Cerebellar cortex (tissue), 1 donor: Measurements from ENCODE around the gene IGFBP5.

ENCODE experiments used
- DNase-seq: peaks from one replicate; pipeline ENCODE4 v3.0.0-alpha.2; 2015; ENCODE audit warnings: low spot score

IGFBP5 gene

GRCh38 chr2:216664593-216665034, 30.7 kb downstream of the IGFBP5 start:
- DNase-seq: no peak

DNA sequence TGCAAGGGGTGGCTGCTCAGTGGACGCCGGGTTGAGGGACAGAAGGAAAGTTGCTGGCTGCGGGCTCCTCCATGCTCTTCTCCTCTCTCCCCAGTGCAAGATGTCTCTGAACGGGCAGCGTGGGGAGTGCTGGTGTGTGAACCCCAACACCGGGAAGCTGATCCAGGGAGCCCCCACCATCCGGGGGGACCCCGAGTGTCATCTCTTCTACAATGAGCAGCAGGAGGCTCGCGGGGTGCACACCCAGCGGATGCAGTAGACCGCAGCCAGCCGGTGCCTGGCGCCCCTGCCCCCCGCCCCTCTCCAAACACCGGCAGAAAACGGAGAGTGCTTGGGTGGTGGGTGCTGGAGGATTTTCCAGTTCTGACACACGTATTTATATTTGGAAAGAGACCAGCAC, 31.5 kb downstream of the IGFBP5 start:
- DNase-seq: no peak

DNA sequence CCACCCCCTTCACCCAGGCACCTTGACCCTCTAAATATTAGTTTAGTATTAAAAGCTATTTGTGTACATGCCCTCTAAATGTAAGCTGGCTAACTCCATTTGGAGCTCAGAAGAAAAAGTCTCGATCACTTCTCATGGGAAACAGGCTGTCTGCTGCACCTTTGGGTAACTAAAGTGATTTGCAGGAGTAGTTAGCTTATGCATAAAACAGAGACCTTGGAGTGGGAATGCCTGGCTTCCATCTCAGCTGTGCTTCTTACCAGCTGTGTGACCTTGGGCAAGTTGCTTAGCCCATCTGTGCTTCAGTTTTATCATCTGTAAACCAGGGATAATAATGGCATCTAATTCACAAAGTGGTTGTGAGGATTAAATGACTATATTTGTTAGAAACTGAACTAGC, 32.2 kb downstream of the IGFBP5 start:
- no peak for DNase-seq

DNA sequence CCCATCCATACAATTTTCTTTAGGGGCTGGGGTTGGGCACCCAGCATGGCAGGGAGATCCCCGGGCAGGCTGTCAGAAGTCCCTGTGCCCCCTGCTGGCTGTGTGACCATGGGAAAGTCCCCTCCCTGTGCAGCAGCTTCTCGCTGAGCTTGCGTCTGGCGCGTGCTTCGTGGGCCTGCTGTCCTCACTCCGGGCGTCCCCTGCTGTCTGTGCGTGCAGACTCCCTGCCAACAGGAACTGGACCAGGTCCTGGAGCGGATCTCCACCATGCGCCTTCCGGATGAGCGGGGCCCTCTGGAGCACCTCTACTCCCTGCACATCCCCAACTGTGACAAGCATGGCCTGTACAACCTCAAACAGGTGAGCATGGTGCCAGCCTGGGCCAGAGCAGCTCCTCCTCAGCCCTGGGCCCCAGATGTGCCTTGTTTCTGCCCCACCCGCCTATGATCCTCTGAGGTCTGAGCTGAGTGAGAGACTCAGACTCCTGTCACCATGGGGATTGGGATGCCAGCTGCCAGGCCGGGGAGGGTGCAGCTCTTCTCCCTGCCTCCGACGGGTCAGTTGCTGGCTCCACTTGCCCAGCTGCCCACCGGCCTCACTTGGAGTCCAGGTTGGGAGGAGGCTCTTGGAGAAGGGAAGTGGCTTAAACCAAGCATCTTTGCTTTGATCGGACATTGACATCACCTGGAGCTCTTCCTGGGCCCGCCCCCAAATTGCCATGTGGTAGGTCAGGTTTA, 33.5 kb downstream of the IGFBP5 start:
- DNase-seq: no peak

DNA sequence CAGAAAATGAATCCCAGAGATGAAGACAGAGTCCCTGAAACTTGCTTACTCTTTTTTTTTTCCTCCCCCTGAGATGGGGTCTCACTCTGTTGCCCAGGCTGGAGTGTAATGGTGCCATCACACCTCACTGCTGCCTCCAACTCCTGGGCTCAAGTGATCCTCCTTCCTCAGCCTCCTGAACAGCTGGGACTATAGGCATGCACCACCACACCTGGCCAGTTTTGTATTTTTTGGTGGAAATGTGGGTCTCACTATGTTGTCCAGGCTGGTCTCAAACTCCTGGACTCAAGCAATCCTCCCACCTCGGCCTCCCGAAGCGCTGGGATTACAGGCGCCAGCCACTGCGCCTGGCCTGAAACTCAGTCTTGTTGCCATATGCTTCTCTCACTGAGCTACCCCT, 34.3 kb downstream of the IGFBP5 start:
- DNase-seq: no peak

DNA sequence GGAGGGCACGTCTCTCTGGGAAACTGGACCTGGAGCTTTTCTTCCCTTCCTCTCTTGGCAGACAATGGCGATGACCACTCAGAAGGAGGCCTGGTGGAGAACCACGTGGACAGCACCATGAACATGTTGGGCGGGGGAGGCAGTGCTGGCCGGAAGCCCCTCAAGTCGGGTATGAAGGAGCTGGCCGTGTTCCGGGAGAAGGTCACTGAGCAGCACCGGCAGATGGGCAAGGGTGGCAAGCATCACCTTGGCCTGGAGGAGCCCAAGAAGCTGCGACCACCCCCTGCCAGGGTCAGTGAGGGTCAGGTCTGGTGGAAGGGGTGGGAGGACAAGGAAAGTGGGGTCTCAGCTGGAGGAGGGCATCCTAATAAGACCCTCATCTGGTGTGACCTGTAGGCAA, 34.9 kb downstream of the IGFBP5 start:
- DNase-seq: no peak

DNA sequence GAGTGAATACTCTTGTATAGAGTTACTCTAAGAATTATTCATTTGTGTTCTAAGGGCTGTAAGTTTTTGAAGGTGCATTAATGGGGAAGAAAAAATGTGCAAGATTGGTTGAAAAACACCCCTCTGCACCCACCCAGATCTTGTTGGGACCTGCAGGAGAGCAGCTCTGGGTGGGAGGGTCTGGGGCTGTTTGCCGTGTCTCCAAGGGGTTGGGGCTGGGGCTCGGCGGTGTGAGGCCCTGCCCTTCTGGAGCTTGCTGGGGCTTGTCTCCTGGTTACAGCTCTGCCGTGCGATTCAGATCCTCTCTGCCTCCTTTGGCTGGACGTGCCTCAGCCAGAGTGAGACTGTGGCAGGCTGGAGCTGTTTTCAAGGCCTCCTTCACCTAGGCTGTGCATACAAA, 36.1 kb downstream of the IGFBP5 start:
- no peak for DNase-seq

GRCh38 chr2:216658757-216659156, 36.6 kb downstream of the IGFBP5 start:
- DNase-seq: no peak

DNA sequence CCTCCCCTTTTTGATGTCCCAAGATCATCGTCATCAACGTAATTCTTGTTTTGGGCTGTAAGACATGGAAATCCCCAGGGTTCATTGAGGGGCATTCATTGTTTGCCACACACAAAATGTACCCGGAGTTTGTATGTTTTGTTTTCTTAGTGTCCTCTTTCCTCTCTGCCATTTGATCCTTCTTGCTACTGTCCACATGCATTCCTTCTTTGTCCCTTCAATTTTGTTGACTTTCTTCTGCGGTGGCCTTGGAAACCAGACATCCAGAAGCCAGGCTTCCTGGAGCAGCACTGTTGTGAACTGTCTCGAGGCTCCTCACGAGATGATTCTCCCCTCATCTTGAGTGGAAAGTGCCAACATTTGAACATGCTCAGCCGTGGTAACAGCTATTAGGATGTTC, 37.4 kb downstream of the IGFBP5 start:
- no peak for DNase-seq

- no peak for DNase-seq
Measured at GRCh38 chr2:216657086-216657855, 38.1 kb downstream of the IGFBP5 start.

GRCh38 chr2:216654528-216655052, 40.8 kb downstream of the IGFBP5 start:
- DNase-seq: no peak

- DNase-seq: no peak
Measured at GRCh38 chr2:216653931-216654365, 41.4 kb downstream of the IGFBP5 start.

GRCh38 chr2:216653093-216653799, 42.1 kb downstream of the IGFBP5 start:
- no peak for DNase-seq

DNA sequence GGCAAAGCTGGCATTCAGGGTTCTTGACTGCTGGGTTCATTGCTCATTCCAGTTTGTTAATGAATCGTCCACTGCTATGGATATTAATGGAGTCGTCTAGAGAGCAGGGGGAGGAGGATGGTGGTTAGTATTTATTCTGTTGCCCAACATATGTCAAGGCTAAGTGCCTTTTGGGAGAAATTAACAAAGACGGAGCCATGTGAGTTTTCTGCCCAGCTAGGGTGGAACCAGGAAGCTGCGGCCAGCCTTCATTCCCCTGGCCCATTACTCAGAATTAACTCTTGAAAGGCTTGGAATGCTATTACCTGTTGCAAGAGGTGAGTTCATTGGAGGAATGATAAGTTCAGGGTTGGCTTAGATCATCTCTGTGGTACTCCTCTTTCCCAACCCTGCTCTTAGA, 42.8 kb downstream of the IGFBP5 start:
- no peak for DNase-seq

DNA sequence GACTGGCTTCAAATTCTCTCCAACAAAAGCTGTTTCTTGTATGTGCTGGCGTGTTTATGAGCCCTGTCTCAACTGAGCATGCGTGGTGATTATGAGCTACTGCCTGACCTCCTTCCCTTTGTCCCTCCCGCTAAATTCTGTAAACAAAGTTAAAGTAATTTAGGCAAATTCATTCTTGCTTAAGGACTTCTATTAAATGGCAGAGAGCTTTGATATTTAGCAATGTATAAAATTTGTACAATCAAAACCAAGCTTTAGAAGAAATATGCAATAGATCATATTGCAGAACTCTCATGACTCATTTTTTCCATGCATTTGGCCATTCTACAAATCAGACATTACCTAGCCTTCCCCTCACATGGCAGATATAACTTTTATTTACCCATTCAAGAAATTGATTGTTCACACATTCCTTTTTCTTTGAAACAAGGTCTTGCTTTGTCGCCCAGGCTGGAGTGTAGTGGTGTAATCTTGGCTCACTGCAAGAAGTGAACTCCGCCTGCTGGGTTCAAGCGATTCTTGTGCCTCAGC, 43.9 kb downstream of the IGFBP5 start:
- no peak for DNase-seq

DNA sequence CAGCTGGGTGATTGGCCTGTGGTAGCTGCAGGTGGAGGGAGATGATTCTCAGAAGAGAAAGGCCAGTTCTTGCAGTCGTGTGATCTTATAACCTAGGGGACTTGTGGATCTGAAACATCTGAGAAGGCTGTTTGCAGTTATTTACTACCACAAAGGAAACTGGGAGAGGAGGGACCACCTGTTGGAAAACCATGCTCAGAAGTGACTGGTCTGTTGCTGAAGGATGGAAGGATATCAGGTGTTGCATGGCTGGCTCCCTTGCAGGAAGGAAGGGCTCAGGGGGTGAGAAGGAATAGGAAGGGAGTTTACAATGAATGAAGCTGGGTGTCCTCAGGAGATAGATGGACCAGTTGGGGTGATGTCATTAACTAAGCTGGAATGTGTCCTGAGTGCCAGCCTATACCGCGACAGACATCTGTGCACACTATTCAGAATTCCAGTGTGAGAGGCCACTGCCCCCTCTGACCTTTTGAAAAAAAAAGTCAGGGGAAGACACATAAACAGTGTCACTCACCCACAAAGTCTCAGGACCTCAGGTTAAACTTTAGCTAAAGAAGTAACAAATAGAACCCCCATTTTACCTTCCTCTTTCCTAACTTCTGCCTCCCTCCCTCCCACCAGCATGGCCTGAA, 44.6 kb downstream of the IGFBP5 start:
- DNase-seq: no peak

DNA sequence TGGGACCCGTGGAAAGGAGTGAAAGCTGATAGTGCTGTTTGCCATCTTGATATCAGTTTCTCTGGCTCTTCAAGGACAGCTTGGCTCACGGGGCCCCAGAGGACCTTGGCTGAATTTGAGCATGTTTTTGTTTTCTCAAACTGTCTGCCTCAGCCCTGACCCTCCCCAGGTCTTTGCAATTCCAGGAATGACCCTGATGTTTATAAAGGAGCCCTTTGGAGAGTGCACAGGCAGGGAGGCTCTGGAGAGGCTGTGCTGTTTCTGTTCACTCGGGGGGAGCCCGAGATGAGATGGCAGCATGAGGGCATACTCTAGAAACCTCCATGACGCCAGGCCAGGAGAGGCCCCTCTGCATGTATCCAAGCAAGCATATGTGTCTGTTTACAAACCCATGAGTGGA, 45.8 kb downstream of the IGFBP5 start:
- DNase-seq: no peak

DNA sequence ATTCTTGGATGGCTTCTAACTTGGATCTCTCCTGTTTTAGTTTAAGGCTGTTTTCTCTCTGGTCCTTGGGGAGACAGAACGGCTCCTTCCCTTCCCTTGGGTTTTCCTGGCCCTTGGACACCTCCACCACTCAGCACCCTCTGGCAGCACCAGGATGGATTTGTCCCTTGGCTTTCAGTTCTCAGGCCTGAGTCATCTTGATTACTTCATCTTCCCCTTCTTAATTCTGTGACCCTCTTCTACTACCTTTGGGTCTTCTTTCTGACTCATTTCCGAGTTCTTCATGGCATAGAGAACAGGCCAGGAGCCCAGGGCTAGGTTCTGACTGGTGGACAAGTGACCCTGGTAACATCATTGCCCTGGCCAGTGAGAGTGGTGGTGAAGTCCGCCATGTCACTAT, 47.2 kb downstream of the IGFBP5 start:
- no peak for DNase-seq

DNA sequence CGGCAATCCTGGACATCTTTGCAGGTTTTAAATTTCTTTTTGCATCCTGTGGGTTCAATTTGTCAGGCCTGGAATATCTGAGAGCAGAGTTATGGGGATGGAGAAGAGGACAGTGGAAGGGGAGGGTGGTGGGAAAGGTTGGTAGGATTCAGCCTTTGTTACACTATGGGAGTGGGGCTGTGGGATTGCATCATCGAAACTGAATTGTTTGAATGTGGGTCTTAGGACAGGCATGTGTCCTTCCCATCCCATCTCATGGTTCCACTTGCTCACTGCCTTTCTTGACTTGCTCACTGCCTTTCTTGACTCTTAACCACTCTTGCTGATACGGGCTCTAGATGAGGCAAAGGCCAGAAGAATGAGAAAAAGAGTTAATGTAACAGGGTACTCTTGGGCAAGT, 49.2 kb downstream of the IGFBP5 start:
- no peak for DNase-seq

DNA sequence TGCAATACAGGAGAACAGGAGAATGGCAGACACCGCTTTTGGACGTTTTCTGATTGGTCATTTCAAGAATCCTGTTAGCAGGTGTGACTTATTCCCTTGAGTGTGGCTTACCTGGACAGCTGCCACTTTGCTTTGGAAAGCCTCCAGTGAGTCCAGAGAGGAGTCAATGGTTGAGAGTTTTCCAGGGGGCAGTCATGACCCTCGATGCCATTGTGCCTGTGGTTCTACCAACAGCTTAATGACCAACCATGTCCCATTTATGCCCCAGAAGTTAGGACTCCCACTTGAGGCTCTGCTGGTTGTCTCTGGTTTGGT, 49.8 kb downstream of the IGFBP5 start:
- no peak for DNase-seq

DNA sequence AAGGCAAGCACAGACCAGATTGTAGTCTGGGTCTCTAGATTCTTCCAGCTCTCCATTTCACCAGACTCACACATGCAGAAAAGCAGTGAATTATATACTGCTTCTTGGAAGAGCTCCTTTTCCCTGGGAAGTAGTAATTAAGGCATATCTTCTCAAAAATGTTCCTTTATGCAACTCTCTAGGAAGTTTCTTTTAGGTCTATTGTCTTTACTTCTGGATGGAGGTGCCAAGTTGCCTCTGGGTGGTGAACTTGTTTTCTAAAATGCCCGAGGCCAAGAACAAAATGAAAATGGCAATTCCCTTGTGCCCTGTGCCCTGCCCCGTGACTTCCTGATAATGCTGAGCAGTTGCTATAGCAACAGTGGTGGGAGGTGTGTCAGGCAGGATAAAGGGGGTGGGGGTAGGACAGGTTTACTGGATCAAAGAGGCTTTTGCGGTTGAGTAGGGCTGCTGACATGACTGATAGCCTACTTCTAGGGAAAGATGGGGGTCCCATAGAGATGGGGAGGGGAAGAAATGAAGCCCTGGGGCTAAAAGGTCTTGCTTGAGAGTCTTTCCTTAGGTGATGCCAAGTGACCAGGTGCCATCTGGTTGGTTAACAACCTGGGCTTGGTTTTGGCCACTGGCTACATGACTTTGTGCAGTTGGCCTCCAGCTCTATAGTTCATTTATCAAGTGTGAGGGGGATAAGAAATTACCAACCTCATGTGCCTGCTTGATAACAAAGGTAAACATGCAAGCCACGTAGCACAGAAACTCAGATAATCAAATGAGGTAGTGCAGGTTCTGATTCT, 50.3 kb downstream of the IGFBP5 start:
- no peak for DNase-seq
